Central memory CD8-positive, alpha-beta T cell (primary cell): ENCODE results near the gene SHROOM1.

Experiments used
- ATAC-seq: fragments of 150-1000 bp; cut with Tn5 transposase; replicated peaks from 2 replicates; pipeline ENCODE4 v1.10.0; 2022; ENCODE audit warnings: mild to moderate bottlenecking, moderate FRiP score, moderate number of reproducible peaks; ENCODE audit not compliant: poor library complexity, severe bottlenecking; ENCODE audit errors: extremely low read depth
- DNase-seq, 2 donors: peaks; one replicate each; pipeline ENCODE4 v3.0.0; 2021; ENCODE audit warnings: low spot score in 2 of 2
- H3K27ac Mint-ChIP-seq: one replicate; pipeline ENCODE4 v1.8.0; 2022; ENCODE audit warnings: low read depth, mild to moderate bottlenecking, moderate library complexity, mixed read lengths
- H3K27me3 Mint-ChIP-seq: one replicate; pipeline ENCODE4 v1.8.0; 2022; ENCODE audit warnings: mixed read lengths
- H3K36me3 Mint-ChIP-seq: one replicate; pipeline ENCODE4 v1.8.0; 2022; ENCODE audit warnings: mild to moderate bottlenecking, moderate library complexity, mixed read lengths; ENCODE audit not compliant: insufficient read depth
- H3K4me1 Mint-ChIP-seq: one replicate; pipeline ENCODE4 v1.8.0; 2022; ENCODE audit warnings: mixed read lengths
- H3K4me3 Mint-ChIP-seq: one replicate; pipeline ENCODE4 v1.8.0; 2022; ENCODE audit warnings: mild to moderate bottlenecking, moderate library complexity, mixed read lengths
- H3K9me3 Mint-ChIP-seq: one replicate; pipeline ENCODE4 v1.8.0; 2022; ENCODE audit warnings: mixed read lengths

The SHROOM1 gene

GRCh38 chr5:132788508-132788907 is 41.9 kb downstream of the SHROOM1 start:
- Mint-ChIP-seq H3K4me1 (no peaks in the 10 kb centered on the region), H3K36me3 (no peaks in the 10 kb centered on the region), H3K27me3 (peaks cover 26% of the 10 kb centered on the region), H3K9me3 (no peaks in the 10 kb centered on the region), H3K27ac (no peak overlapping the region), H3K4me3 (no peak overlapping the region)
- ATAC-seq = no peak
- DNase-seq = no peak

- peaks cover 14% of the 10 kb centered on the region for H3K27me3 Mint-ChIP-seq
- no peaks in the 10 kb centered on the region for H3K9me3 Mint-ChIP-seq
- no peaks in the 10 kb centered on the region for H3K36me3 Mint-ChIP-seq
- ATAC-seq = no peak
- DNase-seq = no peak
- H3K4me1 Mint-ChIP-seq = no peaks in the 10 kb centered on the region
- no peak overlapping the region for H3K27ac Mint-ChIP-seq
- H3K4me3 Mint-ChIP-seq = no peak overlapping the region
Observed at GRCh38 chr5:132787076-132787475, 43.4 kb downstream of the SHROOM1 start.

GRCh38 chr5:132785864-132786263 is 44.6 kb downstream of the SHROOM1 start:
- Mint-ChIP-seq H3K27me3 (peaks cover 14% of the 10 kb centered on the region), H3K27ac (no peak overlapping the region), H3K4me3 (no peak overlapping the region), H3K36me3 (no peaks in the 10 kb centered on the region), H3K4me1 (no peaks in the 10 kb centered on the region), H3K9me3 (no peaks in the 10 kb centered on the region)
- DNase-seq (no peak), ATAC-seq (no peak)

- Mint-ChIP-seq H3K27ac (no peak overlapping the region), H3K9me3 (no peaks in the 10 kb centered on the region), H3K4me1 (no peaks in the 10 kb centered on the region), H3K27me3 (peaks cover 14% of the 10 kb centered on the region), H3K36me3 (no peaks in the 10 kb centered on the region), H3K4me3 (no peak overlapping the region)
- DNase-seq (no peak), ATAC-seq (no peak)
Observed at GRCh38 chr5:132785365-132785764, 45.1 kb downstream of the SHROOM1 start.

DNA sequence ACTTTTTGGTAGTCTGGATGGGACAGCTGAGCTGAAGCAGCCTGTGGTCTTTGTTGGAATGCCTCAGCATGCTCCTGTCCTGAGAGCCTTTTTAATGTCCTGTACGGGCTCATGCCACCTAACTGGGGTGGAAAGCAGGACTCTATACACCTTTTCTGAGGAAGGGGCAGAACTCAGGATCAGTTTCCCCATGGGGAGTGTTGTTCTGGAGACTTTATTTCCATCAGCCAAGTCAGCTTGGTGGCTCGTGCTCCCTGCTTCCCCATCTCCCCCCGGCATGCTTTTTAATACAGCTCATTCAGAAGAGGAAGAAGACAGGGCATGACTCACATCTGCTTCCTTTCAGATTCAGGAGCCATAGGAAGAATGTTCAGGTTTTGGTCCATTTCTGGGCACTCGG is 48.3 kb downstream of the SHROOM1 start:
- DNase-seq = no peak
- H3K27me3 Mint-ChIP-seq = peaks cover 14% of the 10 kb centered on the region

DNA sequence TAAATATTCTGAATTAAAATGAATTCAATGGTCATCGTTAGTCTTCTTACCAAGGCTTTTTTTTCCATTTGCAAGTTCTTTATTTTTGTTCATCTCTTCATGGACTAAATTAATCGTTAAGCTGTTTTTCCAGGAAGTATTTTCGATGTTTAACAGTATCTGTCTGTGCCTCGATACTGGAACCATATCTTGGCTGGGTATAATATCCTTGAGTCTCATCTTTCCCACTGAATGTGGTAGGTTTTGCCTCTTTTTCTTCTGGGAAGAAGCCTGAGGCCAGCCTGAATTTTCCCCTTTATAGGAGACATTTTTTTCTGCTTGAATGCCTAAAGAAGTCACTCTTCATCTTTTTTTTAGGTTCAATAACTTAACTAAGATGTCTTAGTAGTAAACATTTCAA is 49.4 kb downstream of the SHROOM1 start:
- H3K4me1 Mint-ChIP-seq = peaks cover 19% of the 10 kb centered on the region
- no peaks in the 10 kb centered on the region for H3K9me3 Mint-ChIP-seq
- DNase-seq = no peak
- peaks cover 2% of the 10 kb centered on the region for H3K36me3 Mint-ChIP-seq
- peaks cover 14% of the 10 kb centered on the region for H3K27me3 Mint-ChIP-seq
- ATAC-seq = no peak
- no peak overlapping the region for H3K27ac Mint-ChIP-seq
- H3K4me3 Mint-ChIP-seq = no peak overlapping the region

More for the DNA sequence above, 48.3 kb downstream of the SHROOM1 start:
- no peak overlapping the region for H3K27ac Mint-ChIP-seq
- ATAC-seq = no peak
- peaks cover 18% of the 10 kb centered on the region for H3K4me1 Mint-ChIP-seq
- no peaks in the 10 kb centered on the region for H3K9me3 Mint-ChIP-seq
- no peak overlapping the region for H3K4me3 Mint-ChIP-seq
- H3K36me3 Mint-ChIP-seq = peaks cover 2% of the 10 kb centered on the region

GRCh38 chr5:132780577-132780976 is 49.9 kb downstream of the SHROOM1 start:
- peaks cover 2% of the 10 kb centered on the region for H3K36me3 Mint-ChIP-seq
- ATAC-seq (no peak), DNase-seq (no peak)
- H3K4me1 Mint-ChIP-seq = peaks cover 23% of the 10 kb centered on the region
- no peak overlapping the region for H3K27ac Mint-ChIP-seq
- H3K27me3 Mint-ChIP-seq = peaks cover 10% of the 10 kb centered on the region
- no peak overlapping the region for H3K4me3 Mint-ChIP-seq
- no peaks in the 10 kb centered on the region for H3K9me3 Mint-ChIP-seq

GRCh38 chr5:132779961-132780360 is 50.5 kb downstream of the SHROOM1 start:
- H3K4me1 Mint-ChIP-seq = peaks cover 30% of the 10 kb centered on the region
- no peak overlapping the region for H3K27ac Mint-ChIP-seq
- ATAC-seq (no peak), DNase-seq (no peak)
- H3K9me3 Mint-ChIP-seq = no peaks in the 10 kb centered on the region
- no peak overlapping the region for H3K4me3 Mint-ChIP-seq
- H3K36me3 Mint-ChIP-seq = peaks cover 2% of the 10 kb centered on the region
- H3K27me3 Mint-ChIP-seq = peaks cover 4% of the 10 kb centered on the region

DNA sequence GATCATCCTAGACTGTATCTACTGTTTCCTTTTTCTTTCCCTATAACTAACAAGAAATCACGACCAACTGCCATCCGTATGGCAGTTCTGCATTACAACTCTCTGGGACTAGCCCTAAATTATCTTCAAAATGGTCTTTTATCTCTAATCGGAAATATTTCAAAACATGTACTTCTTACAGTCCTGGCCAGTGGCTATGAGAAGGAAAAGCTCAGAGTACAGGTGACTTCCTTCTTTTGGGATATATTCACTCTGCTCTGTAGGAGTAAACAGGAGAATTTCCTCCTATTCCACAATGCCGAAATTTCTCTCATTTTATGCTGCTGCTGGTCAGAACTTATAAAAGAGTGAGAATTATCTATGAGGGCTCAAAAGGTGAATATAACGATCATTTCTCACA is 51.6 kb downstream of the SHROOM1 start:
- Mint-ChIP-seq H3K4me3 (peak overlapping the region; percentile 79), H3K27me3 (no peaks in the 10 kb centered on the region), H3K36me3 (peaks cover 2% of the 10 kb centered on the region), H3K9me3 (no peaks in the 10 kb centered on the region), H3K4me1 (peaks cover 35% of the 10 kb centered on the region), H3K27ac (no peak overlapping the region)
- DNase-seq (no peak), ATAC-seq (no peak)

- Mint-ChIP-seq H3K27ac (peak overlapping the region; percentile 85), H3K4me3 (peak overlapping the region; percentile 79), H3K4me1 (peaks cover 41% of the 10 kb centered on the region), H3K27me3 (no peaks in the 10 kb centered on the region), H3K36me3 (peaks cover 2% of the 10 kb centered on the region), H3K9me3 (no peaks in the 10 kb centered on the region)
- ATAC-seq (no peak), DNase-seq (no peak)
Observed at GRCh38 chr5:132778129-132778528, 52.3 kb downstream of the SHROOM1 start.

DNA sequence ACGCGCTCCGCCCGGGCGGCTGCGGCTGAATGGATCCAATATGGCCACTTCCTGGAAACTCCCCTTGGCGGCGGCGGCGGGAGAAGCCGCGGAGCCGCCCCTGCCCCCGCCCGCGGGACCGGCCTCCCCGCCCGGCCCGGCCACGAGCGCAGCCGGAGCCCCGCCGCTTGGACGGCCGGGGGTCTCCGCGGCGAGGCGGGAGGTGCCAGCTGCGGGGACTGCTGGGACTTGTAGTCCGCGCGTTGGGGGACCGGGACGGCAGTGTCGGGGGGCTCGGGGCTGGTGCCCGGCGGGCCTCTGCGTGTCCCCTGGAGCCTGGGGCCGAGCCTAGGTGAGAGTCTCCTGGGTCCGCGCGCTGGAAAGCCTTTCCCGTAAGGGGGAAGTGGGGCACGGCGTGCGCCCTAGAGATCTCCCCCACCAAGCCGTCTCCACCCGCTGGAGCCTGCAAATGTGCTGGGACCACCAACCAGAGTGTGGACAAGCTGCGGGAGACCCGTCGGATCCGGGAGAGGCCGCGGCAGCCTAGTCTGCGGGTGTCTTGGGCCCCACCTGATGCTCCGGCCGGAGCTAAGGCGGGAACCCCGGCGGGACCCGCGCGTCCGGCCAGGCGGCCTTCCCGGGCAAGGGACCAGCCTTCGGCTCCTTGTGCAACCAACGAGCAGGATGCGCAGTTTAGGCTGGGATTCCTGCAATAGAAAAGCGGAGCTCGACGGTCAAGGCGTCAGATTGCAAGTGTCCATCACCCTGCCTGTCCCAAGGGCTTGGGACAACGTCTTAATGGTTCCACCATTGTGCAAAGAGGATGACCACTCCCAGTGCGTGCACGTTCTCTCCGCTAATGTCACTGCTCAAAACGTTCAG is 53.0 kb downstream of the SHROOM1 start, which contains the start of gene SEPTIN8:
SEPTIN8 (minus strand) TSS at position 31 of the 861 bp plus-strand sequence. CDS start 102 bp downstream, outside the sequence.
- Mint-ChIP-seq H3K36me3 (peaks cover 2% of the 10 kb centered on the region), H3K4me3 (peak within 1 kb of the TSS; percentile 79), H3K27ac (peak within 1 kb of the TSS; percentile 85), H3K27me3 (no peaks in the 10 kb centered on the region), H3K4me1 (peaks cover 41% of the 10 kb centered on the region), H3K9me3 (no peaks in the 10 kb centered on the region)
- peak in 1 of 2 donors; percentile 16 for DNase-seq
- ATAC-seq = peak; percentile 54

DNA sequence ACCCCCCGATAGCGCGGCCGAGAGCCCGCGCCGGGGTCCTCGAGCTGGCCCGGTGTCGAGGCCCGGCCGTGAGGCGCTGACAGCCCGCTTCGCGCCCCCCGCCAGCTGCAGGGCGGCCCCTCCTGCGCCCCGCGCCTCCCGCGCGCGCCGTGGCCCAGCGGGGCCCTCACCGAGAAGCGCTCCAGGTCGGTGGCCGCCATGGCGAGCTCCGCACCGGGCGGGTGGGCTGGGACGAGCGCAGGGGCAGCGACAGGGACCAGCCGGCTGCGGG is 53.6 kb downstream of the SHROOM1 start:
- no peak for ATAC-seq
- Mint-ChIP-seq H3K4me1 (peaks cover 41% of the 10 kb centered on the region), H3K27me3 (no peaks in the 10 kb centered on the region), H3K9me3 (no peaks in the 10 kb centered on the region), H3K36me3 (peaks cover 2% of the 10 kb centered on the region), H3K27ac (no peak overlapping the region), H3K4me3 (peak overlapping the region; percentile 79)
- DNase-seq = no peak

GRCh38 chr5:132776131-132776937 is 54.1 kb downstream of the SHROOM1 start:
- no peak for DNase-seq
- Mint-ChIP-seq H3K36me3 (peaks cover 2% of the 10 kb centered on the region), H3K9me3 (no peaks in the 10 kb centered on the region), H3K4me3 (peak overlapping the region; percentile 50), H3K4me1 (peaks cover 41% of the 10 kb centered on the region), H3K27me3 (no peaks in the 10 kb centered on the region), H3K27ac (no peak overlapping the region)
- no peak for ATAC-seq
